OCI-LY7 (cell line): ENCODE data around the gene SNRPD2. TPM values are rescaled to one million over a fixed set of nuclear protein-coding genes. Genes with fewer than 3 reads are reported as not detected.

Experiments used
- BruUV-seq: library from RNA; stranded (reverse); fragments of 400-500 nt; replicated peaks from 2 replicates; lab custom pipeline; 2021; lab: Mats Ljungman, UMichigan
- CTCF ChIA-PET: fragments of 300-600 bp; sonication (Branson Sonifier 250); formaldehyde crosslinking; loops from one replicate; lab custom pipeline; 2022; ENCODE audit warnings: antibody characterized with exemption; ENCODE audit not compliant: unreplicated experiment; lab: Charles Lee
- POLR2A ChIA-PET: fragments of 300-600 bp; sonication (Branson Sonifier 250); formaldehyde crosslinking; loops from one replicate; lab custom pipeline; 2022; ENCODE audit warnings: antibody characterized with exemption; lab: Charles Lee
- DNase-seq: peaks from one replicate; pipeline ENCODE4 v3.0.0-alpha.2; 2015; ENCODE audit warnings: low spot score
- H2AFZ ChIP-seq: fragments of 200-600 bp; sonication (generic), shearing (Covaris generic); 2 replicates; pipeline ENCODE4 v1.6.1; 2014; ENCODE audit warnings: mild to moderate bottlenecking, antibody characterized with exemption, low read length, moderate library complexity
- H3K27ac ChIP-seq: fragments of 200-600 bp; sonication (generic); 2 replicates; pipeline ENCODE4 v1.5.1; 2014; ENCODE audit warnings: mixed run types, low read depth, mild to moderate bottlenecking, moderate library complexity, low read length, inconsistent platforms; ENCODE audit not compliant: poor library complexity, severe bottlenecking
- H3K36me3 ChIP-seq: fragments of 200-600 bp; sonication (generic); 2 replicates; pipeline ENCODE4 v1.6.1; 2014; ENCODE audit warnings: mild to moderate bottlenecking, antibody characterized with exemption, low read length, moderate library complexity, mixed read lengths; ENCODE audit not compliant: insufficient read depth
- H3K4me1 ChIP-seq: fragments of 200-600 bp; sonication (generic); 2 replicates; pipeline ENCODE4 v1.5.1; 2014; ENCODE audit warnings: mild to moderate bottlenecking, low read length; ENCODE audit not compliant: insufficient read depth, poor library complexity, severe bottlenecking
- H3K4me2 ChIP-seq: fragments of 200-600 bp; sonication (generic); 2 replicates; pipeline ENCODE4 v1.6.1; 2014; ENCODE audit warnings: mild to moderate bottlenecking, low read length
- H3K4me3 ChIP-seq: fragments of 200-600 bp; sonication (generic); 2 replicates; pipeline ENCODE4 v1.5.1; 2014; ENCODE audit warnings: mild to moderate bottlenecking, low read depth, low read length; ENCODE audit not compliant: poor library complexity, severe bottlenecking
- H3K79me2 ChIP-seq: fragments of 200-600 bp; sonication (generic); 2 replicates; pipeline ENCODE4 v1.6.1; 2016; ENCODE audit warnings: low read depth, mild to moderate bottlenecking, low read length, moderate library complexity, mixed read lengths; ENCODE audit not compliant: insufficient read depth
- H3K9me2 ChIP-seq: fragments of 200-600 bp; sonication (generic); 2 replicates; pipeline ENCODE4 v1.6.1; 2016; ENCODE audit warnings: mild to moderate bottlenecking, low read length, mixed read lengths; ENCODE audit not compliant: insufficient read depth
- H3K9me3 ChIP-seq: fragments of 200-600 bp; sonication (generic); 2 replicates; pipeline ENCODE4 v1.6.1; 2014; ENCODE audit warnings: mild to moderate bottlenecking, mixed run types, low read length, mixed read lengths
- H4K20me1 ChIP-seq: fragments of 200-600 bp; sonication (generic); 2 replicates; pipeline ENCODE4 v1.6.1; 2014; ENCODE audit warnings: mild to moderate bottlenecking, antibody characterized with exemption, low read length, moderate library complexity, mixed read lengths; ENCODE audit not compliant: insufficient read depth
- EZH2phosphoT487 ChIP-seq: fragments of 200-600 bp; sonication (generic); IDR thresholded peaks from 2 replicates; pipeline ENCODE4 v1.6.1; 2018; ENCODE audit warnings: low read depth, borderline replicate concordance, mild to moderate bottlenecking, mixed run types, antibody characterized with exemption, low read length, moderate library complexity, mixed read lengths
- intact Hi-C: fragments of 100-400 bp; cut with micrococcal nuclease; formaldehyde crosslinking; loops from one replicate; pipeline ENCODE4 v1.10.0; 2022; ENCODE audit not compliant: unreplicated experiment
- total RNA-seq, 2 experiments: library from RNA; depleted of rRNA in 1 of 2; stranded (reverse); fragments of >200 nt in 1 of 2; shearing (Covaris generic) in 1 of 2; gene quantifications; 2 replicates each; pipeline ENCODE4 v1.2.3, GENCODE V29; 2014 to 2022
- TF ChIP-seq, protein P1 (sequence below): fragments of 200-600 bp; sonication (generic); conservative IDR thresholded peaks from 2 replicates; pipeline ENCODE4 v1.5.1; 2014; ENCODE audit warnings: mild to moderate bottlenecking, antibody characterized with exemption, low read length, moderate library complexity, mixed read lengths

Gene SNRPD2
- total RNA-seq, 2 experiments from 2014 or later, result 523 to 774 TPM

DNA sequence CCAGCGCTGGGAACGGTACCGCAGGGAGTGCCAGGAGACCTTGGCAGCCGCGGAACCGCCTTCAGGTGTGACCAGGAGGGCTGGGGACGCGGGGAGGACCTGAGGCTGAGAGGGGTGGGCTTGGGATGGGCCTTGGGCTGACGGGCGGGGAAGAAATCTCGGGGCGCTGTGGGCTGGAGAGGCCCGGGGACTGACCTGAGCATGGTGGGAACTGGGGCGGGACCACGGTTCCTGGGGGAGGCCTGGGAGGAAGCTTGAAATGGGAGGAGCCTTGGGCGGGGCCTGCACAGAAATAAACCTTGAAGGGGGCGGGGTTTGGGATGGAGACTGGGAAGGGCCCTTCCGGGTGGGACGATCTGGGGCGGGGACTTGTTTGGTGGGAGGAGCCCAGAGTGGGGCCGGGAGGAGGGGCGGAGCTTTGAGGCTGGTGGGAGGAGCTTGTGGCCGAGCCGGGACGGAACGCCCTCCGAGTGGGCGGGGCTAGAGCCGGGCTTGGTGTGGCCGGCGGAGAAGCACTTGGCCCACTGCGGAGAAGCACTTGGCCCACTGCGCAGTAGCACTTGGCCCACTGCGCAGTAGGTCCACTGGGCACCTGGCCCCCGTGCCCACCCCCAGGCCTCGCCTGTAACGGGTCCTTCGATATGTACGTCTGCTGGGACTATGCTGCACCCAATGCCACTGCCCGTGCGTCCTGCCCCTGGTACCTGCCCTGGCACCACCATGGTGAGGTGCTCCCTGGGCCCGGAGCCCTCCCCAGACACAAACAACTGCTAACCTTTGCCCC is 20.9 kb downstream of the SNRPD2 start:
- Histone ChIP-seq H3K79me2 (no peaks in the 10 kb centered on the region), H4K20me1 (no peaks in the 10 kb centered on the region), H3K4me3 (peak overlapping the region; percentile 47), H2AFZ (no peak overlapping the region), H3K4me1 (peaks cover 52% of the 10 kb centered on the region), H3K9me3 (no peaks in the 10 kb centered on the region), H3K9me2 (no peaks in the 10 kb centered on the region), H3K36me3 (no peaks in the 10 kb centered on the region), H3K27ac (no peak overlapping the region), H3K4me2 (peak overlapping the region; percentile 62)
- ChIA-PET CTCF (no interaction called here), POLR2A (interaction anchor here (0.7 to 1.3 kb wide), 4 partner anchors 9 to 1185 kb away, joined by 3 to 5 read pairs (median 3); no protein-coding TSS in a partner anchor)
- TF ChIP-seq, protein P1, sequence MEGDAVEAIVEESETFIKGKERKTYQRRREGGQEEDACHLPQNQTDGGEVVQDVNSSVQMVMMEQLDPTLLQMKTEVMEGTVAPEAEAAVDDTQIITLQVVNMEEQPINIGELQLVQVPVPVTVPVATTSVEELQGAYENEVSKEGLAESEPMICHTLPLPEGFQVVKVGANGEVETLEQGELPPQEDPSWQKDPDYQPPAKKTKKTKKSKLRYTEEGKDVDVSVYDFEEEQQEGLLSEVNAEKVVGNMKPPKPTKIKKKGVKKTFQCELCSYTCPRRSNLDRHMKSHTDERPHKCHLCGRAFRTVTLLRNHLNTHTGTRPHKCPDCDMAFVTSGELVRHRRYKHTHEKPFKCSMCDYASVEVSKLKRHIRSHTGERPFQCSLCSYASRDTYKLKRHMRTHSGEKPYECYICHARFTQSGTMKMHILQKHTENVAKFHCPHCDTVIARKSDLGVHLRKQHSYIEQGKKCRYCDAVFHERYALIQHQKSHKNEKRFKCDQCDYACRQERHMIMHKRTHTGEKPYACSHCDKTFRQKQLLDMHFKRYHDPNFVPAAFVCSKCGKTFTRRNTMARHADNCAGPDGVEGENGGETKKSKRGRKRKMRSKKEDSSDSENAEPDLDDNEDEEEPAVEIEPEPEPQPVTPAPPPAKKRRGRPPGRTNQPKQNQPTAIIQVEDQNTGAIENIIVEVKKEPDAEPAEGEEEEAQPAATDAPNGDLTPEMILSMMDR, result no peak
- TF ChIP-seq EZH2phosphoT487, result no peak
- intact Hi-C loops, result loop anchor here (1.0 kb wide), 1 partner anchor 35 kb away; no protein-coding TSS in a partner anchor
- peak; percentile 91 for DNase-seq
- no TSS peak for BruUV-seq

DNA sequence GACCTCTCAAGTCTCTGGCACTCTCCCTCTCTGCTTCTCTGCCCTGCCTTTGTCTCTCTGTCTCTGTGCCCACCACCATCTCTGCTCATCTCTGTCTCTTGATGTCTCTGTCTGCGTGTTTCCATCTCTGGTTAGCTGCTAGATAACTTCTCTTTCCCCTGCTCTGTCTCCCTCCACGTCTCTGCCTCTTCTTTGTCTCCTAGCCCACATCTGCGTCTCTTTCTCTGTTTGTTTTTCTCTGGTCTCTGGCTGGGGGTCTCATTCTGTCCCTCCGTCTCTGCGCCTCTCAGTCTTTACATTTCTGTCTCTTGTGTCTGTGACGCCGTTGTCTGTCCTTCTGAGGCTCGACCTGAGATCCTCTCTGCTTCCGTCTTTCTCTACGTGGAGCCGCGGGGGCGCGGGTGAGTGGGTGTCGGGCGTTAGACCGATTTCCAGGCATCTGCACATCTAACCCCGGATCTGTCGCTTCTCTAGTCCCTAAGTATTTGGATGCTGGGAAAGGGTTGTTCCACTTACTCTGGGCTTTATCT is 23.3 kb downstream of the SNRPD2 start:
- H4K20me1 ChIP-seq, result no peaks in the 10 kb centered on the region
- POLR2A ChIA-PET, result interaction anchor here (0.9 to 2.5 kb wide), 3 partner anchors 13 to 84 kb away, joined by 3 to 8 read pairs (median 4); no protein-coding TSS in a partner anchor
- BruUV-seq, result no TSS peak
- no peaks in the 10 kb centered on the region for H3K9me3 ChIP-seq
- no peaks in the 10 kb centered on the region for H3K9me2 ChIP-seq
- no peaks in the 10 kb centered on the region for H3K36me3 ChIP-seq
- CTCF ChIA-PET, result interaction anchor here (1.0 to 1.3 kb wide), 2 partner anchors 10 to 27 kb away, joined by 3 read pairs; no protein-coding TSS in a partner anchor
- DNase-seq, result no peak
- peak overlapping the region; percentile 73 for H3K4me2 ChIP-seq
- peak overlapping the region; percentile 70 for H3K4me3 ChIP-seq
- intact Hi-C loops, result no loop called here
- peaks cover 54% of the 10 kb centered on the region for H3K4me1 ChIP-seq
- H2AFZ ChIP-seq, result peak overlapping the region; percentile 77
- TF ChIP-seq, protein P1, result no peak
- TF ChIP-seq EZH2phosphoT487, result no peak
- peak overlapping the region; percentile 46 for H3K27ac ChIP-seq
- H3K79me2 ChIP-seq, result no peaks in the 10 kb centered on the region
